Right ventricle myocardium superior (tissue), 1 donor: ENCODE results near the gene RBMS3. TPM values are rescaled to one million over a fixed set of nuclear protein-coding genes. Genes with fewer than 3 reads are reported as not detected.
"Not testable (repeated sequence)": the region's sequence is repeated elsewhere in the genome, so short reads cannot be mapped to it uniquely, and the experiment has no call there.

Source experiments
- ATAC-seq: fragments of 200-7000 bp; cut with Tn5 transposase; one replicate; pipeline ENCODE4 v1.9.1; 2020; ENCODE audit warnings: mild to moderate bottlenecking; ENCODE audit not compliant: poor library complexity
- DNase-seq: peaks from one replicate; pipeline ENCODE4 v3.0.0-alpha.2; 2020
- intact Hi-C: fragments of 100-400 bp; cut with DNase I; formaldehyde crosslinking; loops from one replicate; pipeline ENCODE4 v1.11.2; 2022
- long read RNA-seq: library from polyadenylated mRNA; unstranded; transcript quantifications from one replicate; pipeline ENCODE4 v2.0.0, GENCODE V29; 2021
- total RNA-seq: library from RNA; stranded (reverse); fragmentation: NEBNext Ultra II Directional; extraction: Animal tissue kit (Norgen Biotek cat#: 25700); gene quantifications from one replicate; pipeline ENCODE4 v1.2.1, GENCODE V29; 2021
- donor health status: DM: no; HTN: yes; CAD: no; lungs with severe emphysema.

RBMS3 gene
- 25.3 TPM for total RNA-seq
- long read RNA-seq, full-length matches to known transcripts = 4 of 13 reads
- long read RNA-seq, partial matches to known transcripts = 0 of 13 reads
- long read RNA-seq, other reads (novel, unspliced or antisense) = 9 of 13 reads

DNA sequence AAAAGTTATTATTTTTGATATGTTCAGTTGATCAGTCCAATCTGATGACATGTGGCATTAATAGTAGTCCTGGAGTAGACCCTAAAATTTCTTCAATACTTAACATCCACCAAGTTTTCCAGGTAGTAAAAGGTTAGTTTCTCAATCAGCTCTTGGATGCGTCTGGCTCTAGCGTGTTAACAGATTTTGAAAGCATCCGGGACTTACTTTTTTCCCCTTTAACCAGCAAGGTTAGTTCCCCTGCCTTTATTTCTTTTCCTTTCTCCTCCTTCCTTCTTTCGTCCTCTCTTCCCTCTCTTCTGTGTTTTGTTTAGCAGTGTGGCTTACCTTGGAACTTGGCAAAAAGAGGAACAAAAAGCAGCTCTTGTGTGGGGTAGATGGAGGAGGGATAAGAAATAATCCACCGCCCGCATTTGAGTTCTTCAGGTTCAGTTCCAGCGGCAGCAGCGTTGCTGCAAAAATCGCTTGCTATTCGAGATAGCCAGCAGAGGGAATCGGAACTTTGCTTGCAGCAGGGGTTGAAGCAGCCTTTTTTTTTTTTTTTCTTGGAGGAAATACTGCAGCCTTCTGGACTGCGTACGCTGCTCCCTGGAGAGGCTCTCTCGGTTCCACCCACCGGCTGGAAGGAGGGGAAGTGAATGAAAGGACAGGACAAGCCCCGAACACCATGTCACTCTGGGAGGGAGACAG, at the start of gene RBMS3:
Gene RBMS3 (plus strand): TSS at position 668 of the 690 bp plus-strand sequence.
- intact Hi-C loops = loop anchor here (5.0 to 10.0 kb wide), 4 partner anchors 144 to 482 kb away; no protein-coding TSS in a partner anchor
- DNase-seq = peak; percentile 91
- ATAC-seq = peak; percentile 88

DNA sequence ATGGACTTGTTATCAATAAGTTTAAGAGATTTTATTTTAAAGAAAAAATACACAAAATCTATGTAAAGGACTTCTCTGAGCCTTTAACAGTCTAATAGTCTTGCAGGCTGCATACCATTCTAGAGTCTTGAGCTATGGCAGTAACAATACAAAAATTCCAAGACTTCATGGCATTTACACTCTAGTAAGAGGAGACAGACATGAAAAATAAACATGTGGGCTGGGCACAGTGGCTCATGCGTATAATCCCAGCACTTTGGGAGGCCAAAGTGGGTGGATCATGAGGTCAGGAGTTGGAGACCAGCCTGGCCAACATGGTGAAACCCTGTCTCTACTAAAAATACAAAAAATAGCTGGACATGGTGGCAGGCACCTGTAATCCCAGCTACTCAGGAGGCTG, 47.7 kb upstream of the RBMS3 start:
- intact Hi-C loops, DNase-seq, ATAC-seq: not testable (repeated sequence)

DNA sequence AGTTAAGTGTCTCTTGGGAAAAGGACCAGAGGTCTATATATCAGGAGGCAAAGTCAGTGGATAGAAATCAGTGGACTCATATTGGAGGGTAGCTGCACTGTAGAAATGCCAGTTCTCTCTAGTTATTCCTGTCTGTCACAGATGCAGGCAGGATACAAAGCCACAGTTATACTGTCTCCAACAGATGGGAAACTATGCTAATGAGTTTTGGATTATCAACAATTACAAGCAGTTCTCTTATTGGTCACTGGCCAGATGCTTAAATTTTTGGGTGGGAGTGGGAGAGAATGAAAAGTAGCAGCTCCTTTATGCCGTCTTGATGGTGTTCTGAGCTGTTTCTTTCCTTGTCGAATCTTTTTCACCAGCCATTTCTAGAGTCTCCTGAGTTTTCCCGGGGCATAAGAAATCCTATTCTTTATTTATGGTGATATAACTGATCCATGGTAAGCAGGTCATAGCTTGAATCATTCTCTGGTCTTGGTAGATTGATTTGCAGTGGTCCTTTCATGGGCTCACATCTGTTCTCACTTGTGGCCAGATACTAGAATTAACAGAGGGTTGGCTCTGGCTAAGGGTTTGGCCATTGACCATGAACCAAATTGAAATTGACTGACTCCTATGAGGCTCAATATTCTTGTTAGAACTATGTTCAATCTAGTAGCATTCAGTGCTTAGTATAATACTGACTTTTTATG, 44.6 kb upstream of the RBMS3 start:
- no peak for DNase-seq
- no peak for ATAC-seq
- intact Hi-C loops = no loop called here

GRCh38 chr3:29239376-29239775, 41.5 kb upstream of the RBMS3 start:
- DNase-seq = no peak
- intact Hi-C loops = no loop called here
- ATAC-seq = no peak

GRCh38 chr3:29240248-29240647, 40.6 kb upstream of the RBMS3 start:
- intact Hi-C loops = no loop called here
- DNase-seq (no peak), ATAC-seq (peak; percentile 27)

- intact Hi-C loops = no loop called here
- no peak for DNase-seq
- no peak for ATAC-seq
Observed at GRCh38 chr3:29240887-29241286, 40.0 kb upstream of the RBMS3 start.

- intact Hi-C loops = no loop called here
- ATAC-seq (peak; percentile 43), DNase-seq (no peak)
Observed at GRCh38 chr3:29241855-29242254, 39.0 kb upstream of the RBMS3 start.

- DNase-seq (no peak), ATAC-seq (no peak)
- intact Hi-C loops = no loop called here
Observed at GRCh38 chr3:29242296-29242695, 38.6 kb upstream of the RBMS3 start.

DNA sequence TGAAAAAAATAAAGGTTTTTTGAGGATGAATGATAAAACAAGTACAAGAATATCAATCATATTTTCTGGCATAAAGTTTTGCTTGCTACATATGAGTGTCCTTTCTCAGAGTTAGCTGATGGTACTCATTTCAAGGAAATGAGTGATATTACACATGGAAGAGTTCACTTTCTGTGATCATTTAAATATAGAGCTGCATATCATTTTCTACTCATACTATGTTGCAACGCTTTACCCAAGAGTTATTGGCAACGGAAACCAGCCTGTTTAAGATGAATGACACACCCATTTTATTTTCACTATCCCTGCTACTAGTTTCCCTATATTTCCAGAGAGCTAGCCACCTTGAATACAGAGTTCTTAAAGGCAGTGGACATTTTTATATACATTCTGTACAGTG, 35.4 kb upstream of the RBMS3 start:
- ATAC-seq = no peak
- no peak for DNase-seq
- intact Hi-C loops = no loop called here

DNA sequence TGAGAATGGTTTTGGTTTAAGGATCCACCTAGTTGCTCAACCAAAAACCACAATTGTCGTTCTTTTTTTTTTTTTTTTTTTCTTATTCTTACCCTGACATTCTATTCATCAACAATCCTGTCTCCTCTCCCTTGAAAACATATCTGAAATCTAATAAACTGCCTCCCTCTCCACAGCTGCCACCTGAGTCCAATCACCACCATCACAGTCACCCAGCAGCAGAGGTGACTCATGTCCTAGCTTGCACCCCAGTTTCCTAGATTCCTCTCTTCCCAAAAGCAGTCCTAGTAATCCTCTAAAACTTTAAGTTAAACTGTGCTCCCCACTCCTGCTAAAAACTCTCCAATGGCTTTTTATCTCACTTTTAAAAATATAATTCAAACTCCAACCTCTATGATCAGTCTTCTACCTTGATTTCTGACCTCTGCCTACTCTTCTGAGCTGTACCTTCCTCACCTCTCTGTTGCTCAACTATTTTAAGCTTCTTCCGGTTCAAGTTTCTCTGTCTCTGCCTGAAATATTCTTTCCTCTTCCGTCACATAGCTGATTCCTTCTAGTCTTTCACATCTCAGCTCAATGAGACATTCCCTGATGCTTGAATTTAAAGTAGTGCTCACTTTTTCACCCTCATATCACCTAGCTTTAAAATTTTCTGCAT, 33.7 kb upstream of the RBMS3 start:
- no peak for ATAC-seq
- intact Hi-C loops = no loop called here
- DNase-seq = no peak

DNA sequence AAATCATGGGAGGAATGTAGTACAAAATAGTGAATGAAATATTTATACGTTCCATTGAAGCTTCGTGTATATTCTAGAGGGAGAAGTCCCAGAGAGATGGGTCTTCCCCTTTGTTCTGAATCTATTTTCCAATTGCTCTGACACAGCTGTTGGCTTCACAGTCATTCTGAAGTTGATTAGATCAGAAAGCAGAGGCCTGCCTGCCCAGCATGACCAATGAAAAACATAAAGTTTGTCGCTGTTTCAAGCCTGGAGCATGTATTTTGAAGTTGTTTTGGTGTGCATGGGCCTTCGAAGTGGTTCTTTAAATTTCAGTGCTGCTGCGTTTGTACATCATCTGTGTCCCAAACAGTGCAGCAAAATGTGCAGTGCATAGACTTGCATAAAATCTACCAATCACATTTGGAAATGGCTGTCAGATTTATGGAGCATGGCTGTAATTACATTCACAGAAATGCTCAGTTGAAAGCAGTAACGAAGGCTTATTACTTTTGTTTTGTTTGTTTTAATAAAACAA, 31.0 kb upstream of the RBMS3 start:
- ATAC-seq = no peak
- intact Hi-C loops = no loop called here
- no peak for DNase-seq

- no peak for DNase-seq
- intact Hi-C loops = no loop called here
- no peak for ATAC-seq
Observed at GRCh38 chr3:29255854-29256696, 24.8 kb upstream of the RBMS3 start.

DNA sequence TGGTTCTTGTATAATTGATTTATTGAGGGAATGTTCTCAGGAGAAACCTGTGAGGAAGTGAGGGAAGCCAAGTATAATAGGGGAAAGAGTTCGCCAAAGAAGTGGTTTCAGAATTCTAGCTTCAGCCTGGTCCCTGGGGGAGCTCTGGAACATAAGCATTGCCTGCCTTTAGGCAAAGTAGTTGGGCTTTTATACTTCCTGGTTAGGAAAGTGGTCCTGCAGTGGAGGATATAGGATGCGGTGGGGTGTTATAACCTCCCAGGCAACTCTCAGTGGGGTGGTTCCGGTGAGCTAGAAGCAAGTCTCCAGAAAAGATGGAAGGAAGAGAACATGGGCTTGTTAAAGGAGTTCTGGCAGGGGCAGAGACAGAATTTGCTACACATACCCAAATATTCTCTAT, 22.7 kb upstream of the RBMS3 start:
- intact Hi-C loops = no loop called here
- DNase-seq = no peak

GRCh38 chr3:29261119-29261518, 19.8 kb upstream of the RBMS3 start:
- intact Hi-C loops = no loop called here
- no peak for DNase-seq
- no peak for ATAC-seq

More for the DNA sequence above, 22.7 kb upstream of the RBMS3 start:
- ATAC-seq = no peak

- no peak for DNase-seq
- ATAC-seq = no peak
- intact Hi-C loops = no loop called here
Observed at GRCh38 chr3:29263476-29263875, 17.4 kb upstream of the RBMS3 start.

DNA sequence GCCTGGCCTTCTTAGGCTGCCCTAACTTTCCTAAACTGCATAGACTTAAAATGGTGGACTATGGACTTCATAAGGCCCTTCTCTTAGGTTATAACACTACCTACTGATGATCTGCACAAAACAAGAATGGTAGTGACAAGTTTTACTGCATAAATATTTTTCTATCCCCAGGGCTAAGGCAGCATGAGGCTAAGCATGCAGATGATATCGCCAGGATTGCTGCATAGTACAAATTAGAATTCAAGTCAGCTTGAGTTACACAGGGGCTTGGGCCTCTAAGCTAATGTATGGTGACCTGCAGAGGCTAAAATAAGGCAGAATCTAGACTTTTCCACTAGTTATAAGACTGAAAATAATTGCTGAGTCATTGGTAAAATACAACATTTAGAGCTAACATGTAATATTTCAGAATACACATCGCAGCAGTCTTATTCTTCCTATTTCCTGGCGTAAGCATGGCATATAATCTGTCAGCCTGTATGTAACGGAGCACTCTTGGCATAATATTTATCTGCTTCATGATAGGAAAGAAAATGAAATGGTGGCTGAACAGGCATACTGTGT, 15.3 kb upstream of the RBMS3 start:
- intact Hi-C loops = no loop called here
- DNase-seq (no peak), ATAC-seq (no peak)

GRCh38 chr3:29267226-29267625, 13.6 kb upstream of the RBMS3 start:
- ATAC-seq (no peak), DNase-seq (no peak)
- intact Hi-C loops = no loop called here

DNA sequence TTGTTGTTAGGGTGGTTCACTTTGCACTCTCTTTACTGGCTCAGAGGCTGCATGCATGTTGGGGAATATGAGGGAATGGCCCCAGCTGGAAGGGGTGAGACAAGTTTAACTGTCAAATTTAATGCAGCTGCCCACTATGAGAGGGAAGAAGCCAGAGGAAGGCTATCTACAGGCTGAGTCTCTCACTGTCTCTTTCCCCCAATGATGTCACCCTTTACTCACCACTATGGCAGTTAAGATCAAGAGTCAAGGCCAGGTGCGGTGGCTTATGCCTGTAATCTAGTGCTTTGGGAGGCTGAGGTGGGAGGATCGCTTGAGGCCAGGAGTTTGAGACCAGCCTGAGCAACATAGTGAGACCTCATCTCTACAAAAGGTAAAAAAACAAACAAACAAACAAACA, 12.2 kb upstream of the RBMS3 start:
- DNase-seq (no peak), ATAC-seq (no peak)
- intact Hi-C loops = no loop called here
